ENCODE measurements around the gene MRPL55. TPM values are rescaled to one million over a fixed set of nuclear protein-coding genes. Genes with fewer than 3 reads are reported as not detected.

The MRPL55 gene
- total and polyA plus RNA-seq, 8 donors = 35.4 to 45.3 (median 40.7) TPM

DNA sequence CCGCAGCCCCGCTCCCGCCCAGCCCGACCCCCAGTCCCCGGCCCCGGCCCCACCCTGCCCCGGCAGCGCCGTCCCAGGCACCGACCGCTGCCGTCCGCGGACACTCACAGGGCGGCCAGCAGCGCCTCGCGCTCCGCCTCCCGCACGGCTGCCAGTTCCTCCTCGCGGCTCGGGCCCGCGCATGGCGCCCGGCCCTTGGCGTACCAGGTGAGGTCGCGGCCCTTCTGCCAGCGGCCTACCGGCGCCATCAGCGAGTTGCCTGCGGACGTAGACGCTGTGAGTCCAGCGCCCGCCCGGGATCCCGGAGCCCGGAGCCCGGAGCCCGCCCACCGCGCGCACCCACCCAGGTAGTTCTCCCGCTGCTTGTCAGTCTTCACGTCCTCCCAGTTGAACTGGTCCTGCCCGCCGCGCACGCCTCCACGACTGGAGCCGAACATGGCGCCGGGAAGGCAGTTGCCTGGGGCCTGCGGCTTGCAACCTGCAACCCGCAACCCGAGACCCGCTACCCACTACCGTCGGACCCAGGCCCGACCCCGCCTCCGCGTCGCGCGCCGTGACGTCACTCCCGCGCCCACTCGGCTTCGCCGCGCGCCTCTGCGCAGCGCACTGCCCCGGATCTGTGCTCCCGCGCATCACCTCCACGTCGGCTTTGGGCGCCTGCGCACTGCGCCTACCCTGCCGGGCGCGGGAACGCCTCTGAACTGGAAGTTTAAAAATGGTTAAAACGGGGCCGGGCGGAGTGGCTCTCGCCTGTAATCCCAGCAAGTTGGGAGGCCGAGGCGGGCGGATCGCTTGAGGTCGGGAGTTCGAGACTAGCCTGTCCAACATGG lies 6.1 kb downstream of the MRPL55 start, which contains the start of gene C1orf35:
Gene C1orf35, minus strand, starts transcription at position 535 of the 830 bp plus-strand sequence. Its CDS starts 98 bp downstream, at position 437.
- ATAC-seq (peak; percentile 91), DNase-seq (peak; percentile 92 to 98 (median 96))
- intact Hi-C loops (cut with DNase I) = no loop called here
- TF ChIP-seq, protein P1, sequence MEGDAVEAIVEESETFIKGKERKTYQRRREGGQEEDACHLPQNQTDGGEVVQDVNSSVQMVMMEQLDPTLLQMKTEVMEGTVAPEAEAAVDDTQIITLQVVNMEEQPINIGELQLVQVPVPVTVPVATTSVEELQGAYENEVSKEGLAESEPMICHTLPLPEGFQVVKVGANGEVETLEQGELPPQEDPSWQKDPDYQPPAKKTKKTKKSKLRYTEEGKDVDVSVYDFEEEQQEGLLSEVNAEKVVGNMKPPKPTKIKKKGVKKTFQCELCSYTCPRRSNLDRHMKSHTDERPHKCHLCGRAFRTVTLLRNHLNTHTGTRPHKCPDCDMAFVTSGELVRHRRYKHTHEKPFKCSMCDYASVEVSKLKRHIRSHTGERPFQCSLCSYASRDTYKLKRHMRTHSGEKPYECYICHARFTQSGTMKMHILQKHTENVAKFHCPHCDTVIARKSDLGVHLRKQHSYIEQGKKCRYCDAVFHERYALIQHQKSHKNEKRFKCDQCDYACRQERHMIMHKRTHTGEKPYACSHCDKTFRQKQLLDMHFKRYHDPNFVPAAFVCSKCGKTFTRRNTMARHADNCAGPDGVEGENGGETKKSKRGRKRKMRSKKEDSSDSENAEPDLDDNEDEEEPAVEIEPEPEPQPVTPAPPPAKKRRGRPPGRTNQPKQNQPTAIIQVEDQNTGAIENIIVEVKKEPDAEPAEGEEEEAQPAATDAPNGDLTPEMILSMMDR (IDR thresholded peaks at IDR 0.05) = no peak
- peak within 1 kb of the TSS; percentile 85 to 92 for H3K27ac ChIP-seq
- H3K36me3 ChIP-seq = peaks cover 2 to 60% of the 10 kb centered on the region in 2 donors
- H3K27me3 ChIP-seq = no peaks in the 10 kb centered on the region
- peaks cover 10 to 66% of the 10 kb centered on the region in 2 donors for H3K4me1 ChIP-seq
- H3K4me3 ChIP-seq = peak within 1 kb of the TSS; percentile 97 to 99
- no peaks in the 10 kb centered on the region for H3K9me3 ChIP-seq

DNA sequence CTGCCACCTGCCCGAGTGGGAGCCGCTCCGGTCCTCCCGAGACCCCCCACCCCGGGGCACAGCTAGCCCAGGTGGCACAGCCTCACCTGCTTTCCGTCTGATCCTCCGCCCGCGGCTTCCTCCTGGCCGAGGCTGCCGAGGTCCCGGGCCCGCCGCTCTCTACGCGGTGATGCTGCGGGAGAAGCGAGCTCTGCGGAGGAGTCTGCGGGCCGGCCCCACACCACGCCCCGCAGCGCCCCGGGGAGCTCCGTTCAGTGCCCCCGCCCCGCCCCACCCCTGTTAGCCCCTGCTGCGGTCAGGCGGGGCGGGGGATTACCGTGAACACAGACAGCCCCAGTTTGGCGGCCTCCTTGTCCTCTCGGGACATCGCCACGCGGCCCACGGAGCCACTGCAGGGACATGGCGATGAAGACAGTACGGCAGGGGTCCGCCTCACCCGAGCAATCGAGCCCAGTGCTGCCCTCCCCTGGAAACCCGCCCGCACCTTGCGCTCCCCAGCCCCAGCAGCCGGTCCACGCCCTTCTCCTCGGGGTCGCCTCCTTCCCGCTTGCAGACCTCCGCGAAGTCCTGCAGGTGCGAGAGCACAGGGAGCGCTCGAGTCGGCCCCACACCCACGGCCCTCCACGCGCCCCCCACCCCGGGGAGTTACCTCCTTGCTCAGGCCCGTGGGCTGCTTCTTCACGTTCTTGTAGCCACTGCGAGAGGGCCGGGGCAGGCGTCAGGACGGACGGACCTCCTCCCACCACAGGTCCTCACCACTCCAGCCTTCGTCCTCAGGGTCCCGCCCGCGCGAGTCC lies 6.9 kb downstream of the MRPL55 start:
- H3K27me3 ChIP-seq = no peaks in the 10 kb centered on the region
- peak overlapping the region; percentile 97 to 99 for H3K4me3 ChIP-seq
- ATAC-seq (peak; percentile 23), DNase-seq (peak in 2 of 4 donors; percentile 26 to 88)
- TF ChIP-seq, protein P1 (IDR thresholded peaks at IDR 0.05) = no peak
- intact Hi-C loops (cut with DNase I) = no loop called here
- peaks cover 2 to 62% of the 10 kb centered on the region in 2 donors for H3K36me3 ChIP-seq
- H3K4me1 ChIP-seq = peaks cover 7 to 62% of the 10 kb centered on the region in 2 donors
- H3K27ac ChIP-seq = peak overlapping the region; percentile 85 to 92
- no peaks in the 10 kb centered on the region for H3K9me3 ChIP-seq

DNA sequence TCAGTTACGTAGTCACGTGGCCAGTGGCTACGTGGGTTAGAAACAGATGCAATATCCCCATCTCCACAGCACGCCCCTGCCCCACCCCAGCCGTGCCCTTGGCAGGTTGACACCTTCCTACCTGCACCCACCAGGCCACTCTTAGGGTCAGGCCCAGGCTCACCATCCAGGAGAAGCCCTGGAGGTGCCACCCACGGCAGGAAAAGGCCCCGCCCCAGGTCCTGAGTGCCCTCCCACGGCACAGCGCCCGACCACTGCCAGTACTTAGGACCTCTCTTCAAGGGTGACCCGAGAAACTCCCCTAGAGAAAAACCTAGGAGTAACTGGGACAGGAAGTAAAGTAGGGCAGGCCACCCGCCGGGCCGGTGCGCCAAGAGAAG lies 7.5 kb downstream of the MRPL55 start:
- H3K36me3 ChIP-seq = peaks cover 2 to 62% of the 10 kb centered on the region in 2 donors

DNA sequence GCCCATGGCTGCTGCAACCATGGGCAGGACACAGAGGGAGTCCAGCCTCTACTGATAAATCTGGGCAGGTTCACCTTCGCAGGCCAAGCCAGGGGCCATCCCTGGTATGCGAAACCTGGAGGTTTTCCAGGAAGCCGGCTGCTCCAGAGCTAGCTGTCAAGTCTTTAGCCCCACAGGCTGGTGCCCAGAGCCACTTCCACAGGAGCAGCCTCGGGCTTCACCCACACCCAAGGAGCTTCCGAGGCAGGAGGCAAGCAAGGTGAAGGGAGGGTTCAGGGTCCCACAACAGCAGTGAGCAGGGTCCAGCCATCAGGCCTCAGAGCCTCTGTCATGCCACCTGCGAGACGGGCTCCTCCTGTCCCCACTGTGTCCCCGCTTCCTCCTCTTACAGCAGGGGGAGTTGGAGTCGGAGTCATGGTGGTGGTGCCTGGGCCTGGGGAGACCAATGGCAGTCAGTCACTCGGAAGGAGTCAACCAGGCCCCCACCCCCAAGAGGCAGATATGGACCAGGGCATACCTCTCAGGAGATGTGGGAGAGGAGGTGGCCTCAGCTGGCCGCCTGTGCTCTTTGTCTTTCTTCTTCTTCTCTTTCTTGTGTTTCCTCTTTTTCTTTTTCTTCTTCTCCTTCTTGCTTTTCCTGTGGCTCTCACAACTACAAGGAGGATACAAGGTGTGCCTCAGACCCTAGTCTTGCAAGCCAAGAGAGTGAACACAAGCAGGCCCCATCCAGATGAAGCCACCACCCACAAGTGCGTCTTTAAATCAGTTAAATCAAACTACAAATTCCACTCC lies 8.1 kb downstream of the MRPL55 start:
- TF ChIP-seq, protein P1 (IDR thresholded peaks at IDR 0.05) = no peak
- Histone ChIP-seq H3K27ac (peak overlapping the region in 1 of 2 donors; percentile 92), H3K27me3 (no peaks in the 10 kb centered on the region), H3K9me3 (no peaks in the 10 kb centered on the region), H3K4me1 (peaks cover 7 to 72% of the 10 kb centered on the region in 2 donors), H3K4me3 (peak overlapping the region in 1 of 2 donors; percentile 97), H3K36me3 (peaks cover 2 to 62% of the 10 kb centered on the region in 2 donors)
- DNase-seq (no peak), ATAC-seq (no peak)
- intact Hi-C loops (cut with DNase I) = no loop called here

More for the DNA sequence above, 7.5 kb downstream of the MRPL55 start:
- peak overlapping the region; percentile 97 to 99 for H3K4me3 ChIP-seq
- ATAC-seq (no peak), DNase-seq (peak in 1 of 4 donors; percentile 77)
- intact Hi-C loops (cut with DNase I) = no loop called here
- TF ChIP-seq, protein P1 (IDR thresholded peaks at IDR 0.05) = no peak
- peak overlapping the region in 1 of 2 donors; percentile 92 for H3K27ac ChIP-seq
- H3K27me3 ChIP-seq = no peaks in the 10 kb centered on the region
- H3K9me3 ChIP-seq = no peaks in the 10 kb centered on the region
- H3K4me1 ChIP-seq = peaks cover 7 to 66% of the 10 kb centered on the region in 2 donors

Data from left lung (tissue), 10 donors.